Endothelial cell of umbilical vein (primary cell): ENCODE results near the gene TMEM61. TPM values are rescaled to one million over a fixed set of nuclear protein-coding genes. Genes with fewer than 3 reads are reported as not detected.

Experiments
- BruUV-seq: library from RNA; stranded (reverse); fragments of 400-500 nt; replicated peaks from 2 replicates; lab custom pipeline; 2021; lab: Mats Ljungman, UMichigan
- CTCF ChIA-PET: fragments of 300-600, 350-600 bp; sonication (Branson Sonifier 250); formaldehyde crosslinking; loops from one replicate; lab custom pipeline; 2021; ENCODE audit warnings: antibody characterized with exemption, inconsistent platforms; lab: Charles Lee
- POLR2A ChIA-PET: fragments of 300-600, 350-600 bp; sonication (Branson Sonifier 250); formaldehyde crosslinking; loops from one replicate; lab custom pipeline; 2021; ENCODE audit warnings: antibody characterized with exemption, inconsistent platforms; lab: Charles Lee
- DNase-seq: peaks from one replicate; pipeline ENCODE4 v3.0.0-alpha.2; 2011; ENCODE audit warnings: low read depth, low spot score
- FAIRE-seq: peaks from 2 replicates; lab custom pipeline; 2011; peaks lifted over from hg19 to GRCh38; lab: Jason Lieb, UNC
- H2AFZ ChIP-seq: 2 replicates; pipeline ENCODE4 v1.6.0; 2012; ENCODE audit warnings: low read depth, low read length, control low read depth, inconsistent platforms
- H3K27ac ChIP-seq: 2 replicates; pipeline ENCODE4 v1.5.1; 2011; ENCODE audit warnings: low read depth, mild to moderate bottlenecking, control low read depth, low read length, moderate library complexity; ENCODE audit not compliant: insufficient read depth
- H3K27me3 ChIP-seq, 2 experiments: 2 replicates each; pipeline versions ENCODE4 v1.6.0 to v1.6.1; 2011; ENCODE audit warnings: low read length in 2 of 2, mixed read lengths in 1 of 2; ENCODE audit not compliant: control insufficient read depth in 2 of 2, insufficient read depth in 2 of 2
- H3K36me3 ChIP-seq, 2 experiments: 2 replicates in 1 of 2; 3 replicates in 1 of 2; pipeline ENCODE4 v1.5.1; 2011; ENCODE audit warnings: low read length in 2 of 2, mild to moderate bottlenecking in 1 of 2, moderate library complexity in 1 of 2; ENCODE audit not compliant: control insufficient read depth in 2 of 2, insufficient read depth in 2 of 2; ENCODE audit errors: extremely low read depth in 1 of 2
- H3K4me1 ChIP-seq: 3 replicates; pipeline ENCODE4 v1.5.1; 2011; ENCODE audit warnings: mild to moderate bottlenecking, low read length; ENCODE audit not compliant: control insufficient read depth, insufficient read depth; ENCODE audit errors: extremely low read depth
- H3K4me2 ChIP-seq: 2 replicates; pipeline ENCODE4 v1.6.1; 2011; ENCODE audit warnings: low read length, control low read depth, mixed read lengths; ENCODE audit not compliant: insufficient read depth
- H3K4me3 ChIP-seq, 3 experiments: fragments of 200-600 bp in 1 of 3; sonication (generic), shearing (Covaris generic) in 1 of 3; replicated peaks in 1 of 3; 2 replicates each; pipeline ENCODE4 v1.5.1; 2011 to 2016; ENCODE audit warnings: control low read depth in 3 of 3, low read length in 3 of 3, mild to moderate bottlenecking in 2 of 3, inconsistent platforms in 1 of 3, low read depth in 1 of 3, moderate library complexity in 1 of 3; ENCODE audit not compliant: insufficient read depth in 1 of 3
- H3K79me2 ChIP-seq: 2 replicates; pipeline ENCODE4 v1.6.0; 2012; ENCODE audit warnings: low read length, inconsistent platforms; ENCODE audit not compliant: control insufficient read depth, insufficient read depth
- H3K9ac ChIP-seq: replicated peaks from 2 replicates; pipeline ENCODE3; 2011; ENCODE audit warnings: low read length, control low read depth; ENCODE audit not compliant: insufficient read depth; ENCODE audit errors: extremely low read depth
- H3K9me1 ChIP-seq: replicated peaks from 3 replicates; pipeline ENCODE4 v1.6.0; 2011; ENCODE audit warnings: mild to moderate bottlenecking, low read length; ENCODE audit not compliant: control insufficient read depth, insufficient read depth; ENCODE audit errors: extremely low read depth
- H3K9me3 ChIP-seq: replicated peaks from 2 replicates; pipeline ENCODE4 v1.5.1; 2012; ENCODE audit warnings: low read length, inconsistent platforms; ENCODE audit not compliant: control insufficient read depth, insufficient read depth
- H4K20me1 ChIP-seq: replicated peaks from 2 replicates; pipeline ENCODE3; 2011; ENCODE audit warnings: mild to moderate bottlenecking, low read length; ENCODE audit not compliant: control insufficient read depth, insufficient read depth; ENCODE audit errors: extremely low read depth
- CTCF ChIP-seq, 2 donors: IDR thresholded peaks; 1 replicate in 1 of 2; 2 replicates in 1 of 2; pipeline ENCODE4 v1.5.1; 2011; ENCODE audit warnings: low read length in 2 of 2, mild to moderate bottlenecking in 2 of 2, moderate library complexity in 2 of 2, control low read depth in 1 of 2, inconsistent platforms in 1 of 2, low read depth in 1 of 2; ENCODE audit not compliant: insufficient read depth in 1 of 2; ENCODE audit errors: extremely low read depth in 1 of 2
- EZH2 ChIP-seq: IDR thresholded peaks from 2 replicates; pipeline ENCODE4 v1.6.1; 2012; ENCODE audit warnings: borderline replicate concordance, low read depth, mild to moderate bottlenecking, moderate library complexity, low read length, inconsistent platforms; ENCODE audit not compliant: severe bottlenecking
- MAX ChIP-seq: IDR thresholded peaks from 2 replicates; pipeline ENCODE4 v1.6.1; 2011; ENCODE audit not compliant: insufficient read depth, insufficient read length
- POLR2A ChIP-seq: IDR thresholded peaks from 2 replicates; pipeline ENCODE4 v1.6.1; 2012; ENCODE audit warnings: low read depth, mild to moderate bottlenecking, control low read depth, low read length
- dilution Hi-C: fragments of 300-500 bp; cut with MboI; formaldehyde crosslinking; loops from one replicate; pipeline ENCODE4 v1.15.0; 2019; ENCODE audit warnings: low sequenced_read_pairs; ENCODE audit not compliant: extremely low pct_ligation_motif_present
- intact Hi-C: fragments of 100-400 bp; cut with micrococcal nuclease; formaldehyde crosslinking; loops from one replicate; pipeline ENCODE4 v1.10.0; 2022
- polyA plus RNA-seq, 4 experiments: library from polyadenylated mRNA; depleted of rRNA in 3 of 4; stranded (reverse) in 3 of 4; unstranded in 1 of 4; fragments of >200 nt; gene quantifications; 2 replicates each; pipeline versions ENCODE4 v1.2.1 to v1.2.3, GENCODE V29; 2011 to 2012; ENCODE audit warnings: missing spikeins in 1 of 4
- total RNA-seq: library from RNA; stranded (reverse); gene quantifications from 2 replicates; pipeline ENCODE4 v1.2.3, GENCODE V29; 2021

The TMEM61 gene
- total and polyA plus RNA-seq, 2 donors (not counting 3 experiments of a cell fraction or from before 2014, with no cell fraction given) = not detected

DNA sequence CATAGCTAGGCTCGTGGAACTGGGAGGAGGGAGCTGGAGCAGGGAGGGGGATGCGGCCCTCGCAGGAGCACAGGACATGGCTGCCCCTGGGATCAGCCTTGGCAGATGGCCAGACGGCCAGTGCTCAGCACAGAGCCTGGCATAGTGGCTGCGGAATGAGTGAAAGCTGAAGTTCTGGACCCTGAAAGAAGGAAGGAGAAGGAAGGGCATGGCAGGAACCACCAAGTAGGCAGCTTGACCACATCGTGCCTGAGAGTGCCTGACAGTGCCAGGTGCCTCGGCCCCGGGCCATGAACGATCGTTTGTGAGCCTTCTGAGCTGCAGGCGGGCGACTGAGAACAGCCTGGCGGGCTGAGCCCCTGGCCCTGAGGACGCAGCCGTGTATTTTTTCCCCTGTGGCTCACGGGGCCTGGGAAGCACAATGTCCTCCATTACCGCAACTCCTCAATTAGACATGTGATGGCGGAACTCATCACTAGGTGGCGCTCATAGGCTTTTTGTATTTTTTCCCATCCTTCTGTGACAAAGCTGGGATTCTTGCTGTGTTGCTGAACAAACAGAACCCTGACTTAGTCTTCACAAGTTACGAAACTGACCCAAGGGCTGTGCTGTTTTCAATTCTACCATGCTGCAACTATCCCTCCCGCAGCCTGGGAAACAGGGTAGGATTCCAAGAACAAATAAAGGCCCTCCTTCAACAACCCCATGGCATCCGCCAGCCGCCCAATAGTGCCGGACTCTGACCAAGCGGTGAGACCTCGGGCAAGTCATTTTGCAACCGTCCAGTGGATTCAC, 29.9 kb upstream of the TMEM61 start:
- TF ChIP-seq POLR2A = no peak
- peak; percentile 71 to 79 for TF ChIP-seq CTCF (IDR thresholded peaks at IDR 0.05; ENCODE audit: extremely low read depth in 1 of 2, insufficient read depth in 1 of 2, low read depth in 1 of 2, low read length in 2 of 2)
- TF ChIP-seq MAX = no peak
- TF ChIP-seq EZH2 = no peak
- Histone ChIP-seq H3K9me3 (no peaks in the 10 kb centered on the region), H3K9ac (peak overlapping the region; percentile 21), H3K79me2 (no peaks in the 10 kb centered on the region), H3K9me1 (no peaks in the 10 kb centered on the region), H3K4me1 (peaks cover 25% of the 10 kb centered on the region), H3K36me3 (no peaks in the 10 kb centered on the region), H3K27me3 (peaks cover 0 to 1% of the 10 kb centered on the region in 2 experiments), H3K4me3 (no peak overlapping the region), H4K20me1 (no peaks in the 10 kb centered on the region), H3K4me2 (peak overlapping the region; percentile 12), H3K27ac (peak overlapping the region; percentile 15), H2AFZ (peak overlapping the region; percentile 99)
- no TSS peak for BruUV-seq
- FAIRE-seq (peak; percentile 85), DNase-seq (peak; percentile 87)
- CTCF ChIA-PET = interaction anchor here (0.6 to 16.7 kb wide), 25 partner anchors 9 to 1634 kb away, joined by 3 to 918 read pairs (median 5); partner anchors contain the start of genes BSND, DHCR24 and TMEM61
- intact Hi-C loops = loop anchor here (1.0 to 2.0 kb wide), 4 partner anchors 46 to 1635 kb away; partner anchors contain the start of gene DHCR24
- POLR2A ChIA-PET = interaction anchor here (0.7 to 0.9 kb wide), 2 partner anchors 72 to 113 kb away, joined by 3 read pairs; no protein-coding TSS in a partner anchor
- dilution Hi-C loops = no loop called here
